HEK293 (cell line): ENCODE measurements around the gene FOXF1.

Source experiments
- PRDM1 ChIP-seq: fragments of 450-650 bp; formaldehyde crosslinking; IDR thresholded peaks from 2 replicates; pipeline ENCODE4; 2016; ENCODE audit warnings: missing biosample characterization, missing genetic modification characterization
- TF ChIP-seq, protein P1 (sequence below): fragments of 450-650 bp; formaldehyde crosslinking; IDR thresholded peaks from 2 replicates; pipeline ENCODE4 v1.5.1; 2016; ENCODE audit warnings: missing biosample characterization, missing genetic modification characterization

DNA sequence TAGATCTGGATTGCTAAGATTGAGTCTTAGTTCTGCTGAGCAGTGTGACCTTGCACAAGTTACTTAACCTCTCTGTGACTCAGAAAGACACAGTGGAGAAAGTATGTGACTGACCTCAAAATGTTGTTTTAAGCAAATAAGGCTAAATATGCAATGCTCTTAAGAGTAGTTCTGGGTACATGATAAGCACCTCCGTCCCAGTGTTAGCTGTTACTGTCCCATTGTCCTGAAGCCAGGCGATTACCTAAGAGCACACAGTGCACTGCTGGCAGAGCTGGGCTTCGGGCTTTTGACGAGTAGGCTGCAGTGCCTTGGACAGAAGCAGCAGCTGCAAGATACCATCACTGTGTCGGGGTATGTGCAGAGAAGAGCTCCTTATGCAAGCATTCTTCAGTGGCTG, 32.7 kb upstream of the FOXF1 start:
- TF ChIP-seq PRDM1 (tag by site-specific recombination), result no peak
- TF ChIP-seq, protein P1, sequence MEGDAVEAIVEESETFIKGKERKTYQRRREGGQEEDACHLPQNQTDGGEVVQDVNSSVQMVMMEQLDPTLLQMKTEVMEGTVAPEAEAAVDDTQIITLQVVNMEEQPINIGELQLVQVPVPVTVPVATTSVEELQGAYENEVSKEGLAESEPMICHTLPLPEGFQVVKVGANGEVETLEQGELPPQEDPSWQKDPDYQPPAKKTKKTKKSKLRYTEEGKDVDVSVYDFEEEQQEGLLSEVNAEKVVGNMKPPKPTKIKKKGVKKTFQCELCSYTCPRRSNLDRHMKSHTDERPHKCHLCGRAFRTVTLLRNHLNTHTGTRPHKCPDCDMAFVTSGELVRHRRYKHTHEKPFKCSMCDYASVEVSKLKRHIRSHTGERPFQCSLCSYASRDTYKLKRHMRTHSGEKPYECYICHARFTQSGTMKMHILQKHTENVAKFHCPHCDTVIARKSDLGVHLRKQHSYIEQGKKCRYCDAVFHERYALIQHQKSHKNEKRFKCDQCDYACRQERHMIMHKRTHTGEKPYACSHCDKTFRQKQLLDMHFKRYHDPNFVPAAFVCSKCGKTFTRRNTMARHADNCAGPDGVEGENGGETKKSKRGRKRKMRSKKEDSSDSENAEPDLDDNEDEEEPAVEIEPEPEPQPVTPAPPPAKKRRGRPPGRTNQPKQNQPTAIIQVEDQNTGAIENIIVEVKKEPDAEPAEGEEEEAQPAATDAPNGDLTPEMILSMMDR (tag by site-specific recombination), result no peak
